HEK293 (cell line): ENCODE data around the gene SWAP70.
A peak's percentile ranks its signal among the peaks of the same experiment; 100 is the strongest.

ENCODE experiments used
- GLIS1 ChIP-seq: fragments of 450-650 bp; formaldehyde crosslinking; IDR thresholded peaks from 2 replicates; pipeline ENCODE4 v1.5.1; 2016; ENCODE audit warnings: missing biosample characterization, missing genetic modification characterization
- KLF7 ChIP-seq: fragments of 450-650 bp; formaldehyde crosslinking; IDR thresholded peaks from 2 replicates; pipeline ENCODE4 v1.5.1; 2016; ENCODE audit warnings: missing biosample characterization, missing genetic modification characterization, borderline replicate concordance
- KLF8 ChIP-seq: fragments of 450-650 bp; formaldehyde crosslinking; IDR thresholded peaks from 2 replicates; pipeline ENCODE4 v1.5.1; 2016; ENCODE audit warnings: missing biosample characterization, missing genetic modification characterization
- SALL2 ChIP-seq: fragments of 450-650 bp; formaldehyde crosslinking; IDR thresholded peaks from 2 replicates; pipeline ENCODE4 v1.5.0; 2017; ENCODE audit warnings: missing biosample characterization, mild to moderate bottlenecking, missing genetic modification characterization, borderline replicate concordance
- SCRT2 ChIP-seq: fragments of 450-650 bp; formaldehyde crosslinking; IDR thresholded peaks from 2 replicates; pipeline ENCODE4 v1.5.1; 2016; ENCODE audit warnings: missing biosample characterization, missing genetic modification characterization
- WT1 ChIP-seq: fragments of 450-650 bp; formaldehyde crosslinking; IDR thresholded peaks from 2 replicates; pipeline ENCODE4 v1.5.1; 2016; ENCODE audit warnings: missing biosample characterization, missing genetic modification characterization
- ZBTB1 ChIP-seq: fragments of 450-650 bp; formaldehyde crosslinking; IDR thresholded peaks from 2 replicates; pipeline ENCODE4 v1.5.1; 2016; ENCODE audit warnings: missing biosample characterization, missing genetic modification characterization
- ZFHX2 ChIP-seq: fragments of 450-650 bp; formaldehyde crosslinking; conservative IDR thresholded peaks from 2 replicates; pipeline ENCODE4 v1.5.1; 2016; ENCODE audit warnings: missing biosample characterization, missing genetic modification characterization
- ZNF121 ChIP-seq: fragments of 450-650 bp; formaldehyde crosslinking; IDR thresholded peaks from 2 replicates; pipeline ENCODE4 v1.5.1; 2016; ENCODE audit warnings: missing biosample characterization, missing genetic modification characterization
- ZNF169 ChIP-seq: fragments of 450-650 bp; formaldehyde crosslinking; IDR thresholded peaks from 2 replicates; pipeline ENCODE4 v1.5.1; 2016; ENCODE audit warnings: missing biosample characterization, missing genetic modification characterization
- ZNF174 ChIP-seq: fragments of 450-650 bp; formaldehyde crosslinking; IDR thresholded peaks from 2 replicates; pipeline ENCODE4 v1.5.0; 2017; ENCODE audit warnings: missing biosample characterization, mild to moderate bottlenecking, missing genetic modification characterization
- ZNF184 ChIP-seq: fragments of 450-650 bp; IDR thresholded peaks from 2 replicates; pipeline ENCODE4 v1.5.1; 2018; ENCODE audit warnings: missing biosample characterization, mild to moderate bottlenecking, missing genetic modification characterization
- ZNF19 ChIP-seq: fragments of 450-650 bp; formaldehyde crosslinking; IDR thresholded peaks from 2 replicates; pipeline ENCODE4; 2016; ENCODE audit warnings: missing biosample characterization, missing genetic modification characterization, low read depth
- ZNF2 ChIP-seq: fragments of 450-650 bp; formaldehyde crosslinking; IDR thresholded peaks from 2 replicates; pipeline ENCODE4 v1.5.1; 2016; ENCODE audit warnings: missing biosample characterization, missing genetic modification characterization
- ZNF202 ChIP-seq: fragments of 450-650 bp; formaldehyde crosslinking; IDR thresholded peaks from 2 replicates; pipeline ENCODE4 v1.5.1; 2016; ENCODE audit warnings: missing biosample characterization, missing genetic modification characterization, borderline replicate concordance
- ZNF248 ChIP-seq: fragments of 450-650 bp; formaldehyde crosslinking; IDR thresholded peaks from 2 replicates; pipeline ENCODE4 v1.5.1; 2017; ENCODE audit warnings: missing biosample characterization, missing genetic modification characterization
- ZNF292 ChIP-seq: fragments of 450-650 bp; formaldehyde crosslinking; IDR thresholded peaks from 2 replicates; pipeline ENCODE4 v1.5.1; 2016; ENCODE audit warnings: low read depth, missing biosample characterization, missing genetic modification characterization, borderline replicate concordance
- ZNF324 ChIP-seq: fragments of 450-650 bp; formaldehyde crosslinking; IDR thresholded peaks from 2 replicates; pipeline ENCODE4 v1.5.1; 2016; ENCODE audit warnings: missing biosample characterization, missing genetic modification characterization
- ZNF354C ChIP-seq: fragments of 450-650 bp; formaldehyde crosslinking; IDR thresholded peaks from 2 replicates; pipeline ENCODE4 v1.5.1; 2016; ENCODE audit warnings: missing biosample characterization, missing genetic modification characterization, low read depth, borderline replicate concordance
- ZNF404 ChIP-seq: fragments of 450-650 bp; formaldehyde crosslinking; IDR thresholded peaks from 2 replicates; pipeline ENCODE4 v1.5.1; 2017; ENCODE audit warnings: missing biosample characterization, missing genetic modification characterization
- ZNF473 ChIP-seq: fragments of 450-650 bp; formaldehyde crosslinking; IDR thresholded peaks from 2 replicates; pipeline ENCODE4 v1.5.1; 2017; ENCODE audit warnings: missing biosample characterization, missing genetic modification characterization
- ZNF514 ChIP-seq: fragments of 450-650 bp; formaldehyde crosslinking; IDR thresholded peaks from 2 replicates; pipeline ENCODE4 v1.5.1; 2016; ENCODE audit warnings: missing biosample characterization, missing genetic modification characterization
- ZNF626 ChIP-seq: fragments of 450-650 bp; sonication (Bioruptor Pico); formaldehyde crosslinking; IDR thresholded peaks from 2 replicates; pipeline ENCODE4 v1.5.1; 2018; ENCODE audit warnings: missing biosample characterization, missing genetic modification characterization, inconsistent platforms
- ZNF747 ChIP-seq: fragments of 450-650 bp; formaldehyde crosslinking; IDR thresholded peaks from 2 replicates; pipeline ENCODE4 v1.5.1; 2016; ENCODE audit warnings: missing biosample characterization, missing genetic modification characterization
- ZNF768 ChIP-seq: fragments of 450-650 bp; formaldehyde crosslinking; IDR thresholded peaks from 2 replicates; pipeline ENCODE4 v1.5.1; 2018; ENCODE audit warnings: missing biosample characterization, mild to moderate bottlenecking, missing genetic modification characterization
- TF ChIP-seq, protein P1 (sequence below): fragments of 450-650 bp; formaldehyde crosslinking; IDR thresholded peaks from 2 replicates; pipeline ENCODE4 v1.5.1; 2016; ENCODE audit warnings: missing biosample characterization, missing genetic modification characterization
- TF ChIP-seq, protein P2 (sequence below): fragments of 450-650 bp; formaldehyde crosslinking; IDR thresholded peaks from 2 replicates; pipeline ENCODE4 v1.5.1; 2016; ENCODE audit warnings: missing biosample characterization, missing genetic modification characterization, borderline replicate concordance
- TF ChIP-seq, protein P3 (sequence below): fragments of 450-650 bp; formaldehyde crosslinking; optimal IDR thresholded peaks from 2 replicates; pipeline ENCODE3; 2016; ENCODE audit warnings: missing biosample characterization, mild to moderate bottlenecking, missing genetic modification characterization
- TF ChIP-seq, protein P4 (sequence below): fragments of 450-650 bp; formaldehyde crosslinking; conservative IDR thresholded peaks from 2 replicates; pipeline ENCODE4 v1.5.1; 2016; ENCODE audit warnings: low read depth, missing biosample characterization, missing genetic modification characterization
- TF ChIP-seq, protein P5 (sequence below): fragments of 450-650 bp; formaldehyde crosslinking; IDR thresholded peaks from 2 replicates; pipeline ENCODE4 v1.5.1; 2017; ENCODE audit warnings: missing biosample characterization, missing genetic modification characterization

The SWAP70 gene

DNA sequence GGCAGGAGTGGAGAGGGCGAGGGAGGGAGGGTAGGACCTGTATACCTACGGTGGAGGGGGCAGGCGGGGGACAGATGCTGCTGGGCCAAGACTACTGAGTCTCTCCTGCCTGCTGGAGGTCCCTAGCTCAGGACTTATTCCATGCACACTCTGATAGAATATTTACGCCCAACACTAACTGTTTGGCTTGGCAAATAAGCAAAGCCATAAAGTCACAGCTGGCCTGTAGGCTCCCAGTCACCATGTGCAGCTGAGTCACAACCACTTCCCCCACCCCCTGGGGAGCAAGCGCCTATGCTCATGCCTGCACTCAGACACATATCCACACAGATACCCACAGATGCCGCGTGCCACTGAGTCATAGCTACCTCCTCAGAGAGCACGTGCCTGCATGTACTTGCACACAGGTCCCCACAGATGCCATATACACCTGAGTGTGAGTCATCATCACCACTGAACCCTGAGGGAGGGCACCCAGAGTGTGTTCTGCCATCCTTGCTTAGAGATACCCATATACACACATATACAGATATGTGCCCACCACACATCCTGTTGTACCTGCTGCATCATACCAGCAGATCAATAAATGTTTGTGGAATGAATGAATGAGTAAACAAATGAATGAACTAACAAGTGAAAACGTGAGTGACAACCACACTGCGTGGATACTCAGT, 95.8 kb downstream of the SWAP70 start (continued):
- TF ChIP-seq ZNF747, result no peak
- TF ChIP-seq ZNF248 (tag by site-specific recombination), result no peak
- peak; percentile 88 for TF ChIP-seq WT1 (tag by site-specific recombination)
- TF ChIP-seq SCRT2 (tag by site-specific recombination), result peak; percentile 96
- TF ChIP-seq ZNF324, result peak; percentile 27; the same call in 1 of the 2 replicates
- TF ChIP-seq ZNF121 (tag by site-specific recombination), result no peak
- TF ChIP-seq, protein P1, sequence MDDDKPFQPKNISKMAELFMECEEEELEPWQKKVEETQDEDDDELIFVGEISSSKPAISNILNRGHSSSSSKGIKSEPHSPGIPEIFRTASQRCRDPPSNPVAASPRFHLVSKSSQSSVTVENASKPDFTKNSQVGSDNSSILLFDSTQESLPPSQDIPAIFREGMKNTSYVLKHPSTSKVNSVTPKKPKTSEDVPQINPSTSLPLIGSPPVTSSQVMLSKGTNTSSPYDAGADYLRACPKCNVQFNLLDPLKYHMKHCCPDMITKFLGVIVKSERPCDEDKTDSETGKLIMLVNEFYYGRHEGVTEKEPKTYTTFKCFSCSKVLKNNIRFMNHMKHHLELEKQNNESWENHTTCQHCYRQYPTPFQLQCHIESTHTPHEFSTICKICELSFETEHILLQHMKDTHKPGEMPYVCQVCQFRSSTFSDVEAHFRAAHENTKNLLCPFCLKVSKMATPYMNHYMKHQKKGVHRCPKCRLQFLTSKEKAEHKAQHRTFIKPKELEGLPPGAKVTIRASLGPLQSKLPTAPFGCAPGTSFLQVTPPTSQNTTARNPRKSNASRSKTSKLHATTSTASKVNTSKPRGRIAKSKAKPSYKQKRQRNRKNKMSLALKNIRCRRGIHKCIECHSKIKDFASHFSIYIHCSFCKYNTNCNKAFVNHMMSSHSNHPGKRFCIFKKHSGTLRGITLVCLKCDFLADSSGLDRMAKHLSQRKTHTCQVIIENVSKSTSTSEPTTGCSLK (tag by site-specific recombination), result no peak
- no peak for TF ChIP-seq ZNF404 (tag by site-specific recombination)
- no peak for TF ChIP-seq SALL2 (tag by site-specific recombination)
- TF ChIP-seq ZNF2 (tag by site-specific recombination), result no peak; the same call in 1 of the 2 replicates
- TF ChIP-seq ZNF768 (tag by site-specific recombination), result no peak
- no peak for TF ChIP-seq ZNF626 (tag by site-specific recombination)
- TF ChIP-seq ZNF354C (tag by site-specific recombination), result no peak
- peak; percentile 68; the same call in 1 of the 2 replicates for TF ChIP-seq ZNF184 (tag by site-specific recombination)
- no peak for TF ChIP-seq ZNF292 (tag by site-specific recombination)
- TF ChIP-seq GLIS1 (tag by site-specific recombination), result peak; percentile 100
- no peak for TF ChIP-seq KLF7 (tag by site-specific recombination)
- TF ChIP-seq ZBTB1 (tag by site-specific recombination), result 0 out of 2 replicates have a peak, but pooled peaks have one; percentile 34
- TF ChIP-seq ZNF514 (tag by site-specific recombination), result no peak
- TF ChIP-seq, protein P2, sequence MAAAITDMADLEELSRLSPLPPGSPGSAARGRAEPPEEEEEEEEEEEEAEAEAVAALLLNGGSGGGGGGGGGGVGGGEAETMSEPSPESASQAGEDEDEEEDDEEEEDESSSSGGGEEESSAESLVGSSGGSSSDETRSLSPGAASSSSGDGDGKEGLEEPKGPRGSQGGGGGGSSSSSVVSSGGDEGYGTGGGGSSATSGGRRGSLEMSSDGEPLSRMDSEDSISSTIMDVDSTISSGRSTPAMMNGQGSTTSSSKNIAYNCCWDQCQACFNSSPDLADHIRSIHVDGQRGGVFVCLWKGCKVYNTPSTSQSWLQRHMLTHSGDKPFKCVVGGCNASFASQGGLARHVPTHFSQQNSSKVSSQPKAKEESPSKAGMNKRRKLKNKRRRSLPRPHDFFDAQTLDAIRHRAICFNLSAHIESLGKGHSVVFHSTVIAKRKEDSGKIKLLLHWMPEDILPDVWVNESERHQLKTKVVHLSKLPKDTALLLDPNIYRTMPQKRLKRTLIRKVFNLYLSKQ (tag by site-specific recombination), result no peak
- no peak for TF ChIP-seq ZNF202
- no peak for TF ChIP-seq ZNF19 (tag by site-specific recombination)
- TF ChIP-seq ZNF473 (tag by site-specific recombination), result no peak
- TF ChIP-seq ZNF169 (tag by site-specific recombination), result no peak
- no peak for TF ChIP-seq ZNF174 (tag by site-specific recombination)
- TF ChIP-seq, protein P3, sequence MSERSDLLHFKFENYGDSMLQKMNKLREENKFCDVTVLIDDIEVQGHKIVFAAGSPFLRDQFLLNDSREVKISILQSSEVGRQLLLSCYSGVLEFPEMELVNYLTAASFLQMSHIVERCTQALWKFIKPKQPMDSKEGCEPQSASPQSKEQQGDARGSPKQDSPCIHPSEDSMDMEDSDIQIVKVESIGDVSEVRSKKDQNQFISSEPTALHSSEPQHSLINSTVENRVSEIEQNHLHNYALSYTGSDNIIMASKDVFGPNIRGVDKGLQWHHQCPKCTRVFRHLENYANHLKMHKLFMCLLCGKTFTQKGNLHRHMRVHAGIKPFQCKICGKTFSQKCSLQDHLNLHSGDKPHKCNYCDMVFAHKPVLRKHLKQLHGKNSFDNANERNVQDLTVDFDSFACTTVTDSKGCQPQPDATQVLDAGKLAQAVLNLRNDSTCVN (tag by site-specific recombination), result no peak
- TF ChIP-seq, protein P4, sequence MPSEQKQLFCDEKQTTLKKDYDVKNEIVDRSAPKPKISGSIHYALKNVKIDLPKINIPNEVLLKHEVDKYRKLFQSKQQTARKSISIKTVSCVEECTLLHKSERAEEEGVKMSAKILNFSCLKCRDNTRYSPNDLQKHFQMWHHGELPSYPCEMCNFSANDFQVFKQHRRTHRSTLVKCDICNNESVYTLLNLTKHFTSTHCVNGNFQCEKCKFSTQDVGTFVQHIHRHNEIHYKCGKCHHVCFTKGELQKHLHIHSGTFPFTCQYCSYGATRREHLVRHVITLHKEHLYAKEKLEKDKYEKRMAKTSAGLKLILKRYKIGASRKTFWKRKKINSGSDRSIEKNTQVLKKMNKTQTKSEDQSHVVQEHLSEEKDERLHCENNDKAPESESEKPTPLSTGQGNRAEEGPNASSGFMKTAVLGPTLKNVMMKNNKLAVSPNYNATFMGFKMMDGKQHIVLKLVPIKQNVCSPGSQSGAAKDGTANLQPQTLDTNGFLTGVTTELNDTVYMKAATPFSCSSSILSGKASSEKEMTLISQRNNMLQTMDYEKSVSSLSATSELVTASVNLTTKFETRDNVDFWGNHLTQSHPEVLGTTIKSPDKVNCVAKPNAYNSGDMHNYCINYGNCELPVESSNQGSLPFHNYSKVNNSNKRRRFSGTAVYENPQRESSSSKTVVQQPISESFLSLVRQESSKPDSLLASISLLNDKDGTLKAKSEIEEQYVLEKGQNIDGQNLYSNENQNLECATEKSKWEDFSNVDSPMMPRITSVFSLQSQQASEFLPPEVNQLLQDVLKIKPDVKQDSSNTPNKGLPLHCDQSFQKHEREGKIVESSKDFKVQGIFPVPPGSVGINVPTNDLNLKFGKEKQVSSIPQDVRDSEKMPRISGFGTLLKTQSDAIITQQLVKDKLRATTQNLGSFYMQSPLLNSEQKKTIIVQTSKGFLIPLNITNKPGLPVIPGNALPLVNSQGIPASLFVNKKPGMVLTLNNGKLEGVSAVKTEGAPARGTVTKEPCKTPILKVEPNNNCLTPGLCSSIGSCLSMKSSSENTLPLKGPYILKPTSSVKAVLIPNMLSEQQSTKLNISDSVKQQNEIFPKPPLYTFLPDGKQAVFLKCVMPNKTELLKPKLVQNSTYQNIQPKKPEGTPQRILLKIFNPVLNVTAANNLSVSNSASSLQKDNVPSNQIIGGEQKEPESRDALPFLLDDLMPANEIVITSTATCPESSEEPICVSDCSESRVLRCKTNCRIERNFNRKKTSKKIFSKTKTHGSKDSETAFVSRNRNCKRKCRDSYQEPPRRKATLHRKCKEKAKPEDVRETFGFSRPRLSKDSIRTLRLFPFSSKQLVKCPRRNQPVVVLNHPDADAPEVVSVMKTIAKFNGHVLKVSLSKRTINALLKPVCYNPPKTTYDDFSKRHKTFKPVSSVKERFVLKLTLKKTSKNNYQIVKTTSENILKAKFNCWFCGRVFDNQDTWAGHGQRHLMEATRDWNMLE (tag by site-specific recombination), result no peak
- TF ChIP-seq KLF8, result peak; percentile 91
- TF ChIP-seq ZFHX2, result peak; percentile 79
- TF ChIP-seq, protein P5, sequence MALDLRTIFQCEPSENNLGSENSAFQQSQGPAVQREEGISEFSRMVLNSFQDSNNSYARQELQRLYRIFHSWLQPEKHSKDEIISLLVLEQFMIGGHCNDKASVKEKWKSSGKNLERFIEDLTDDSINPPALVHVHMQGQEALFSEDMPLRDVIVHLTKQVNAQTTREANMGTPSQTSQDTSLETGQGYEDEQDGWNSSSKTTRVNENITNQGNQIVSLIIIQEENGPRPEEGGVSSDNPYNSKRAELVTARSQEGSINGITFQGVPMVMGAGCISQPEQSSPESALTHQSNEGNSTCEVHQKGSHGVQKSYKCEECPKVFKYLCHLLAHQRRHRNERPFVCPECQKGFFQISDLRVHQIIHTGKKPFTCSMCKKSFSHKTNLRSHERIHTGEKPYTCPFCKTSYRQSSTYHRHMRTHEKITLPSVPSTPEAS (tag by site-specific recombination), result peak; percentile 80
